Measurements from ENCODE around the gene CFAP99. TPM values are rescaled to one million over a fixed set of nuclear protein-coding genes. Genes with fewer than 3 reads are reported as not detected.
"Not testable (repeated sequence)": the region's sequence is repeated elsewhere in the genome, so short reads cannot be mapped to it uniquely, and the experiment has no call there.

CFAP99 gene
- total and polyA plus RNA-seq, 2 of the 8 experiments (the other 6 are each of a cell fraction or from before 2014, with no cell fraction given) = not detected

DNA sequence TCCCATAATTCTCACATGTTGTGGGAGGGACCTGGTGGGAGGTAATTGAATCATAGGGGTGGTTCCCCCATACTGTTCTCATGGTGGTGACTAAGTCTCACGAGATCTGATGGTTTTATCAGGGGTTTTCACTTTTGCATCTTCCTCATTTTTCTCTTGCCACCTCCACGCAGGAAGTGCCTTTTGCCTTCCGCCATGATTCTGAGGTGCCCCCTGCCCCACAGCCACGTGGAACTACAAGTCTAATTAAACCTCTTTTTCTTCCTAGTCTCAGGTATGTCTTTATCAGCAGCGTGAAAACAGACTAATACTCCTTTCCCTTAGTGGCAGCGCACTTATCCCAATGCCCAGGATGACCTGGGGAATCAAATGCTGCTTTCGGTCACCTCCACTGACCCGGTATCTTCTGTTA is 35.5 kb upstream of the CFAP99 start:
- H2BK20ac ChIP-seq (ENCODE audit: low read length); POLR2A ChIA-PET (ENCODE audit: partially characterized antibody); H3K4me3 ChIP-seq (ENCODE audit: extremely low read depth in 1 of 4, insufficient read depth in 2 of 4, low read depth in 3 of 4, low read length in 4 of 4); H2BK5ac ChIP-seq (ENCODE audit: low read depth, low read length); H3K36me3 ChIP-seq (ENCODE audit: control insufficient read depth in 2 of 4, insufficient read depth in 4 of 4, low read length in 3 of 4); H3K18ac ChIP-seq (ENCODE audit: extremely low read depth, low read length); H3K4me1 ChIP-seq (replicated peaks in 1 of 4; ENCODE audit: control insufficient read depth in 3 of 4, insufficient read depth in 4 of 4, low read length in 3 of 4); H3K27me3 ChIP-seq (replicated peaks in 1 of 4; ENCODE audit: control insufficient read depth in 3 of 4, extremely low read depth in 1 of 4, insufficient read depth in 3 of 4, low read length in 3 of 4); H3K14ac ChIP-seq (ENCODE audit: insufficient read length); H3K9ac ChIP-seq (replicated peaks in 1 of 4; ENCODE audit: extremely low read depth in 1 of 4, low read depth in 3 of 4, low read length in 3 of 4); H3K23me2 ChIP-seq (ENCODE audit: low read depth, low read length); H4K5ac ChIP-seq (ENCODE audit: insufficient read length, low read depth, low read length); H2BK120ac ChIP-seq (replicated peaks; ENCODE audit: low read depth, low read length); DNase-seq (ENCODE audit: low read depth in 1 of 2, low spot score in 2 of 2); H3K9me3 ChIP-seq (ENCODE audit: insufficient read depth in 2 of 2, low read depth in 1 of 2, low read length in 1 of 2); H2AK5ac ChIP-seq (ENCODE audit: low read depth, low read length); H4K8ac ChIP-seq (ENCODE audit: extremely low read depth, insufficient read depth, low read length); H2BK12ac ChIP-seq (ENCODE audit: low read depth, low read length); H4K91ac ChIP-seq (replicated peaks; ENCODE audit: insufficient read length, low read length); H3K79me2 ChIP-seq (ENCODE audit: control insufficient read depth in 1 of 2, insufficient read depth in 2 of 2, low read length in 2 of 2); H3K79me1 ChIP-seq (ENCODE audit: low read depth, low read length); H3K27ac ChIP-seq (ENCODE audit: low read depth, low read length); H2BK15ac ChIP-seq (ENCODE audit: low read length); H3K56ac ChIP-seq (replicated peaks; ENCODE audit: insufficient read length, low read depth, low read length); H3K4me2 ChIP-seq (ENCODE audit: insufficient read depth in 1 of 2, low read depth in 2 of 2, low read length in 2 of 2); H4K20me1 ChIP-seq (replicated peaks in 1 of 2; ENCODE audit: control insufficient read depth in 1 of 2, insufficient read depth in 2 of 2, low read length in 2 of 2); H3K23ac ChIP-seq (ENCODE audit: insufficient read length); H3K4ac ChIP-seq (replicated peaks; ENCODE audit: insufficient read length, low read depth, low read length); H2AFZ ChIP-seq (ENCODE audit: low read length); CTCF ChIA-PET (ENCODE audit: partially characterized antibody); FAIRE-seq: not testable (repeated sequence)
- WGBS, 2 experiments (ENCODE audit: extremely low coverage in 1 of 2, insufficient coverage in 1 of 2, insufficient read length in 1 of 2, insufficient replicate concordance in 2 of 2, low coverage in 1 of 2, low lambda C conversion rate in 2 of 2, missing lambda C conversion rate in 1 of 2) = 93% methylated on average over 8 of the region's 8 CpGs; no CpG with 5 or more reads in 1 of the 2 experiments

All from H1 (cell line).